ENCODE data around the gene BCAP31.
"Not testable (repeated sequence)": the region's sequence is repeated elsewhere in the genome, so short reads cannot be mapped to it uniquely, and the experiment has no call there.

The BCAP31 gene

GRCh38 chrX:153692611-153693156, 31.5 kb downstream of the BCAP31 start:
- H3K4me3 ChIP-seq (ENCODE audit: low read depth, low read length), result no peak overlapping the region
- DNase-seq (ENCODE audit: low read depth), result no peak
- no peak for TF ChIP-seq CTCF (IDR thresholded peaks at IDR 0.05; ENCODE audit: low read depth, low read length, missing control alignments)

GRCh38 chrX:153692003-153692402, 32.2 kb downstream of the BCAP31 start:
- TF ChIP-seq CTCF (IDR thresholded peaks at IDR 0.05; ENCODE audit: low read depth, low read length, missing control alignments), result no peak
- DNase-seq (ENCODE audit: low read depth), result no peak
- H3K4me3 ChIP-seq (ENCODE audit: low read depth, low read length), result no peak overlapping the region

DNA sequence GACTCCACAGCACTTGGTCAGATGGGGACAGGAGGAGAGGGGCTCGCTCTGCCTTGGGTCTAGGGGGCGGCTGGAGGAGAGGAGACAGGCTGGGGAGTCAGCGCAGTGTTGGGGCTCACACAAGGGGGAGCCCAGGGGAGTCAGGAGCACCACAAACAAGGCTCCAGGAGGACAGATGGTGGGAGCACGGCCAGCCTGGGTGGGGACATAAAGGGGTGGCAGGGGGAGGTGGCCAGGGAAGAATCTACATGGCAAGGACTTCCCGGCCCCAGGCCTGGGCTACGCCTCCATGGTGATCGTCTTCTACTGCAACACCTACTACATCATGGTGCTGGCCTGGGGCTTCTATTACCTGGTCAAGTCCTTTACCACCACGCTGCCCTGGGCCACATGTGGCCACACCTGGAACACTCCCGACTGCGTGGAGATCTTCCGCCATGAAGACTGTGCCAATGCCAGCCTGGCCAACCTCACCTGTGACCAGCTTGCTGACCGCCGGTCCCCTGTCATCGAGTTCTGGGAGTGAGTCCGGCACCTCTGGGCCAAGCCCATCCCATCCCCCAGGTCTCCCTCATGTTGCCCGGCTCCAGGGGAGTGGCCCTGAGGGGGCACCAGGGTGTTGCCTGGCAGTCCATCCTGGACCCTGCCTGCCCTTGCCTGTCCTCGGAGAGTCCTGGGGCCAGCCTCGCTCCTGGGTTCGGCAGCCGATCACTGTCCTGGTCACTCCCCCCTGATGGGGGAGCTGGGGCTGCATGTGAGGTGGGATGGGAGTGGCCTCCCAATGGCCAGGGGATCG, 33.0 kb downstream of the BCAP31 start:
- H3K4me3 ChIP-seq (ENCODE audit: low read depth, low read length); DNase-seq (ENCODE audit: low read depth): not testable (repeated sequence)

DNA sequence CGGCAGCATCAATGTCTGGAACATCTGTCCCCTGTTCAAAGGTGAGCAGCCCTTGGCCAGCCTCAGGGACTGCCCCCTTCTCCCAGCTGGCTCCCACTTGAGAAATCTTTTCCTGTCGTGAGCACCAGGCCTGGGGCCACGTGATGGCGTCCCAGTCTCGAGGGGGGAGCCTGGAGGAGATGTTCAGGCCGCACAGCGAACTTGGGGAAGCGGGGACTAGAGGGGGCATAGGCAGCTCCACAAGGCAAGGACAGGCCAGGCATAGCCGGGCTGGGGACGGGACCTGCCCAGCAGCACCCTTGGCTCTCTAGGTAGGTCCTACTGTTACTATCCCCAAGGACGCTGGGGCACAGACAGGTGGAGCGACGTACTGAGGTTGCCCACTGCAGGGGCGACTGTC, 33.7 kb downstream of the BCAP31 start:
- no peak for DNase-seq (ENCODE audit: low read depth)
- H3K4me3 ChIP-seq (ENCODE audit: low read depth, low read length), result no peak overlapping the region
- TF ChIP-seq CTCF (IDR thresholded peaks at IDR 0.05; ENCODE audit: low read depth, low read length, missing control alignments), result no peak

- TF ChIP-seq CTCF (IDR thresholded peaks at IDR 0.05; ENCODE audit: low read depth, low read length, missing control alignments), result peak; percentile 18
- no peak for DNase-seq (ENCODE audit: low read depth)
- no peak overlapping the region for H3K4me3 ChIP-seq (ENCODE audit: low read depth, low read length)
These were observed 34.3 kb downstream of the BCAP31 start for GRCh38 chrX:153689654-153690465.

DNA sequence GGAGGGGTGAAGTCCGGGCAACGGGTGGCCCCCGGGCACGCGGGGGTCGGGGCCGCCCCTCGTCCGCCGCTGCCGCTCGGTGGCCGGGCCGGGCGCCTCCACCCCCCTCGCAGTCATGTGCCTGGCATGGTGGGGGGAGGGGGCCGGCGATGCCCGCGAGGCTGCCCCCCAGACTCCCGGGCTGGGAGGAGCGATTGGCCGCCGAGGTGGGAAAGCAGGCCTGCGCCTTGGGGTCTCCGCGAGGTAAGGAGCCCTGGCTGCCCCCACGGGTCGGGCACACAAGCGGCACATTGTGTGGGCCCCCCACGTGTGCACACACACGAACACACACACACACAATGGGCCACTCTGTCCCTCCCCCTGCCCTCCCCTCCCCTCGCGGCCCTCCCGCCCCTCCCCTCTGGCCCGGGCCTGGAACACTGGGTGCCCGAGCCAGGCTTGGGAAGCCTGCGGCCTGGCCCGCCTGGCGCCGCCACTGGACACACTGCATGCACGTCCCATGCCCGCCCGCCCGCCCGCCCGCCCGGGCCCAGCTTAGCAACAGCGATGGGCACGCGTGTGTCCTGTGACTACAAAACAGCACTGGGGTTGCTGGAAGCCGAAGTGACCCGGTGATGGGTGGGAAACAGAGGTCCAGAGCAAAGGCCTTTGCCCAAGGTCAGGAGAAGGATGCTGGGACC, 35.1 kb downstream of the BCAP31 start:
- no peak for TF ChIP-seq CTCF (IDR thresholded peaks at IDR 0.05; ENCODE audit: low read depth, low read length, missing control alignments)
- DNase-seq (ENCODE audit: low read depth), result no peak
- H3K4me3 ChIP-seq (ENCODE audit: low read depth, low read length), result no peak overlapping the region

GRCh38 chrX:153688506-153688905, 35.7 kb downstream of the BCAP31 start:
- no peak for TF ChIP-seq CTCF (IDR thresholded peaks at IDR 0.05; ENCODE audit: low read depth, low read length, missing control alignments)
- H3K4me3 ChIP-seq (ENCODE audit: low read depth, low read length), result no peak overlapping the region
- no peak for DNase-seq (ENCODE audit: low read depth)

Measured in GM12864 (cell line).